Thymus (tissue), 11 donors: ENCODE results near the gene VPS33B. TPM values are rescaled to one million over a fixed set of nuclear protein-coding genes. Genes with fewer than 3 reads are reported as not detected.

ENCODE experiments used
- DNase-seq, 9 donors: peaks; one replicate each; pipeline ENCODE4 v3.0.0-alpha.2; 2013; ENCODE audit warnings: low spot score in 9 of 9, low read depth in 6 of 9, missing footprints in 1 of 9
- H3K27ac ChIP-seq, 2 donors: one replicate each; pipeline ENCODE4 v1.5.1; 2013; ENCODE audit warnings: control low read depth in 1 of 2, low read depth in 1 of 2, low read length in 1 of 2, mild to moderate bottlenecking in 1 of 2, moderate library complexity in 1 of 2
- H3K27me3 ChIP-seq, 2 donors: one replicate each; pipeline ENCODE4 v1.5.1; 2013; ENCODE audit warnings: low read length in 1 of 2; ENCODE audit not compliant: control insufficient read depth in 2 of 2, insufficient read depth in 1 of 2
- H3K36me3 ChIP-seq, 2 donors: one replicate each; pipeline ENCODE4 v1.5.1; 2013; ENCODE audit warnings: low read length in 1 of 2, mild to moderate bottlenecking in 1 of 2, moderate library complexity in 1 of 2; ENCODE audit not compliant: control insufficient read depth in 2 of 2, insufficient read depth in 2 of 2
- H3K4me1 ChIP-seq, 2 donors: one replicate each; pipeline ENCODE4 v1.5.1; 2013; ENCODE audit warnings: low read length in 2 of 2; ENCODE audit not compliant: control insufficient read depth in 2 of 2, insufficient read depth in 2 of 2
- H3K4me3 ChIP-seq, 2 donors: one replicate each; pipeline ENCODE4 v1.5.1; 2013; ENCODE audit warnings: low read length in 2 of 2, control low read depth in 1 of 2, mild to moderate bottlenecking in 1 of 2
- H3K9me3 ChIP-seq, 2 donors: one replicate each; pipeline ENCODE4 v1.5.1; 2013; ENCODE audit warnings: low read length in 1 of 2, mild to moderate bottlenecking in 1 of 2; ENCODE audit not compliant: control insufficient read depth in 2 of 2, insufficient read depth in 1 of 2
- WGBS: extraction: QIAGEN DNeasy Blood & Tissue Kit; methylation state at CpG from one replicate; pipeline ENCODE4 v1.1.7; 2013; 5-methylcytosine and 5-hydroxymethylcytosine counted together
- polyA plus RNA-seq: library from polyadenylated mRNA; stranded (reverse); fragments of 200-250 nt; gene quantifications from one replicate; pipeline ENCODE4 v1.2.3, GENCODE V29; 2013
- total RNA-seq: library from RNA; stranded (reverse); fragments of 120-200 nt; gene quantifications from one replicate; pipeline ENCODE4 v1.2.4, GENCODE V29; 2013
- donor health status: healthy.

Gene VPS33B
- total and polyA plus RNA-seq, 2 donors: 8.7 to 19.0 TPM

DNA sequence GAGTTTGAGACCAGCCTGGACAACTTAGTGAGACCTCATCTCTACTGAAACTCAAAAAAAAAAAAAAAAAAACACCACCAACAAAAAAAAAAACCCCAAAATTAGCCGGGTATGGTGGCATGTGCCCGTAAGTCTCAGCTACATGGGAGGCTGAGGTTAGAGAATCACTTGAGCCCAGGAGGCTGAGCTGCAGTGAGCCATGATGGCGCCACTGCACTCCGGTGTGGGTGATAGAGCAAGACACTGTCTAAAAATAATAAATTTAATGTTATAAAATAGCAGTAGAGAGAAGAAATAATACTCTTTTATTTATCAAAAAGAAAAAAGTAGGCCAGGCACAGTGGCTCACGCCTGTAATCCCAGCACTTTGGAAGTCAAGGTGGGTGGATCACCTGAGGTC lies 50.3 kb downstream of the VPS33B start:
- WGBS: 97% methylated on average over 5 of the region's 5 CpGs
- Histone ChIP-seq H3K4me3 (no peak overlapping the region), H3K36me3 (peaks cover 62 to 84% of the 10 kb centered on the region in 2 donors), H3K9me3 (no peaks in the 10 kb centered on the region), H3K27me3 (no peaks in the 10 kb centered on the region), H3K27ac (no peak overlapping the region), H3K4me1 (no peaks in the 10 kb centered on the region)
- DNase-seq: no peak

DNA sequence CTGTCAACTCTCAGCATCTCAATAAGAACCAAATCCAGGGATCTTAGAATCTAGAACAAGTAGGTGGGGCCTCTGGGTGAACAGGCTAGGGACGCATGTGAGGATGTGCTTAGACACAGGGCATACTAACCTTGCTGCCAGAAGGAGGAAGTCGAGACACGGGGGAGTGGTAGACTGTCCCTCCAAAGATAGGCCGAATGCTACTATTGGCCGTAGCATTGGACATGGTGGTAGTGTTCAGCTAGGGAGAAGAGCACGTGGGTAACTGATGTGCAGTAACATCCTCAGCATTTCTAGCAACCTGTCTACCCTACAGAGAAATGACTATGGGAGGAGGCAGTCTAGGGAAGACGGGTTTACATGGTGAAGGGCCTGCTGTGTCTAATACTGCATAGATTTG lies 52.1 kb downstream of the VPS33B start:
- Histone ChIP-seq H3K36me3 (peaks cover 64 to 79% of the 10 kb centered on the region in 2 donors), H3K4me1 (no peaks in the 10 kb centered on the region), H3K27me3 (no peaks in the 10 kb centered on the region), H3K4me3 (no peak overlapping the region), H3K9me3 (no peaks in the 10 kb centered on the region), H3K27ac (no peak overlapping the region)
- DNase-seq: no peak
- 97% methylated on average over 7 of the region's 7 CpGs for WGBS

DNA sequence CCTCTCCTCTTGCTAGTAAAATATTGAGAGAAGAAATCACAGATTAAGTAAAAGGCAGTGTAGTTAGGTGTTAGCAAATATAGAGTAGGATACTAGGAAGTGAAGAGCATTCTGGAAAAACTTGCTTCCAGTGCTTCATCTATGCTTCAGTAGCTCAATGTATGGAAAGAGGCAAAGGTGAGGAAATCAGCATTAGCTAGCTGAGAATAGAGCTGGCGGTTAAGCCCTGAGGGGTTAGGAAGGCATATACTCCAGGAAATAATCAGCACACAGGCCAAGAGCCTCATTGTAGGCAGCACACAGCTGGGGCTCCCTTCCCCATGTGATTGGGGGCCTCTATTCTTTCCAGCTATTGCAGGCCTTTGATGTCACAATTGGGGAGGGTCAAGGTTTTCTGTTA lies 54.0 kb downstream of the VPS33B start:
- Histone ChIP-seq H3K4me3 (no peak overlapping the region), H3K4me1 (no peaks in the 10 kb centered on the region), H3K9me3 (no peaks in the 10 kb centered on the region), H3K27me3 (no peaks in the 10 kb centered on the region), H3K36me3 (peaks cover 56 to 70% of the 10 kb centered on the region in 2 donors), H3K27ac (no peak overlapping the region)
- DNase-seq: no peak
- WGBS: 96% methylated on average over 1 of the region's 1 CpG

DNA sequence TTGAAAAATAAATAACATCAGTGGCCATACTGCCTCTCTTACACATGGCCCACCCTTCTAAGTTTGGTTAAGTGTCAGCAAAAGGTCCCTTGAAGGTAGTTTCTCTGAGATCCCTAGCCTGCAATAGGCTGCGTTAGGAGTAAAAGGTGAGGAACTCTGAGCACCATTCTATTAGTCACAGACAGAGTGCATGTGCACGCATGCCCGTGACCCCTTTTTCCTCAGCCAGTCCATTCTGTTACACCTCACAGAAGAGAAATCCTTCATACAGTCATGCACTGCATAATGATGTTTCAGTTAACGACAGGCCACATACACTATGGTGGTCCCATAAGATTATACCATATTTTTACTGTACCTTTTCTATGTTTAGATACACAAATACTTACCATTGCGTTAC lies 55.2 kb downstream of the VPS33B start:
- H3K36me3 ChIP-seq: peaks cover 51 to 69% of the 10 kb centered on the region in 2 donors

DNA sequence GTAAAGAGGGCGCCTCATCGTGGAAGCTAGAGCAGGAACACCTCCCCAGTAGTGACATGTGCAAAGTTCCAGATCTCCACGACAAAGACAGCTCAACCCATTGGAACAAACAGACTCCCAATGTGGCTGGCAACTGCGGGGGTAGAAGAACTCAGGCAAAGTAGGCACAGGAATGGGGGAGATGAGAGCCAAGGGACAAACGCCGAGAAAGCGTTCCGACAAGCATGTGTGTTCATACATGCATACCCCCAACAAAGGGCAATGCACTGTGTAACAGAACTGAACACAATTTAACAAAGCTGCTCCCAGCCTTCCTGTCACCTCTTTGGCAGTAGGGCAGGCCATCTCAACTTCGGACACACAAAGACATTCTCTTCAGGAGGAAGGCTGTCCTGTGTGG lies 56.1 kb downstream of the VPS33B start:
- Histone ChIP-seq H3K27ac (no peak overlapping the region), H3K36me3 (peaks cover 57 to 76% of the 10 kb centered on the region in 2 donors), H3K9me3 (no peaks in the 10 kb centered on the region), H3K27me3 (no peaks in the 10 kb centered on the region), H3K4me1 (no peaks in the 10 kb centered on the region), H3K4me3 (no peak overlapping the region)
- DNase-seq: no peak
- WGBS: 97% methylated on average over 9 of the region's 9 CpGs

More for the DNA sequence above, 55.2 kb downstream of the VPS33B start:
- Histone ChIP-seq H3K4me3 (no peak overlapping the region), H3K9me3 (no peaks in the 10 kb centered on the region), H3K27me3 (no peaks in the 10 kb centered on the region), H3K4me1 (no peaks in the 10 kb centered on the region), H3K27ac (no peak overlapping the region)
- no peak for DNase-seq
- WGBS: 98% methylated on average over 5 of the region's 5 CpGs

DNA sequence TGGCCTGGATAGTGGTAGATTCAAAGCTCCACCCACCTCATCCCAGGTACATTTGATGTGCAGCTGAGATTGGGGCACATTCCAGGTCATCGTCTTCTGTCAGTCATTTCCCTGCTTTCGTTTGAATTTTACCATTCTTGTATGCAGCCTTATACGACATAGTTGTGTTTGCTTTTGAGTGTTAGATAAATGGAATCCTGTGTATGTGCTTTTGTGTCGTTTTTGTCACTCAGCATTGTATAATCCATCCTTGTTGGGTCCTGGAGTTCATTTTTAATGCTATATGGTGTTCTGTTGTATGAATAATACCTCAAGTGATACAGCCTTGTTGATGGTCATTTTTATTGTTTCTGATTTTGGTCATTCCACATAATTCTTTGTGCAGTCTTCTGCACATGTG lies 60.4 kb downstream of the VPS33B start:
- H3K9me3 ChIP-seq: no peaks in the 10 kb centered on the region

DNA sequence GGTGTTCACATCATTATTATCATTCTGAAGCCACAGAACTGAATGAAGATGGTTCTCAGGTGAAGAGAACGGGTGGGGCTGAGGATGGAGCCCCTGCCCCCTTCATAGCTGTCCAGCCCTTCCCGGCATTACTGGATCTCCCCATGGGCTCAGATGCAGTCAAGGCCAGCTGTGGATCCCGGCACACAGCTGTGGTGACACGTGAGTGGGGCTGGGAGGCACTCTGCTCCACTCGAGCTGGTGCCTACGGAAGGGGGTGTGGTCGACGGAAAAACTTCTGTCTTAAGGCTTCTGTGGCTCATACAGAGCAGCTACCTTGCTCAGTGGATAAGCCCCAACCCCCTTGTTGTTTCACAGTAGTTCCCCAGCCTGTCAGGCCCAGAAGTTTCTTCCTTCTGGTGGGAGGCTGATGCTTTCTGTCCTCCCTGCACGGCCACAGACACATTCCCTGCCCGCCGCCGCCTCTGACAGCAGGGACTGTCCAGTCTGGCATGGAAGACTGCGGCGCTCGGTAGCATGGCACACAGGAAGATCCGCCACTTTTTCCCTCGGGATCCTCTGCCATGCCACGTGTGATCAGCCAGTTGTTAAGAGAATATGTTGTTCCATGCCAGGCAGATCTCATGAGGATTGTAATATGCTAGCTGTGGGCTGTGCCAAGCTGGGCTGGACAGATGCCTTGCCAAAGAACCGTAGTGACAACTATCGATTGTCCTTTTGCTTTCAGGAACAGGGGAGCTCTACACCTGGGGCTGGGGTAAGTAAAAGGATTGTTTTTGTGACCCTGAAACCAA lies 61.9 kb downstream of the VPS33B start:
- peaks cover 9 to 13% of the 10 kb centered on the region in 2 donors for H3K4me1 ChIP-seq
- H3K4me3 ChIP-seq: no peak overlapping the region
- no peak for DNase-seq
- no peak overlapping the region for H3K27ac ChIP-seq
- peaks cover 40 to 46% of the 10 kb centered on the region in 2 donors for H3K36me3 ChIP-seq
- no peaks in the 10 kb centered on the region for H3K9me3 ChIP-seq
- no peaks in the 10 kb centered on the region for H3K27me3 ChIP-seq
- WGBS: 97% methylated on average over 20 of the region's 20 CpGs

More for the DNA sequence above, 60.4 kb downstream of the VPS33B start:
- H3K4me3 ChIP-seq: no peak overlapping the region
- peaks cover 45 to 56% of the 10 kb centered on the region in 2 donors for H3K36me3 ChIP-seq
- 95% methylated on average over 4 of the region's 4 CpGs for WGBS
- DNase-seq: no peak
- no peak overlapping the region for H3K27ac ChIP-seq
- H3K4me1 ChIP-seq: no peaks in the 10 kb centered on the region
- H3K27me3 ChIP-seq: no peaks in the 10 kb centered on the region

DNA sequence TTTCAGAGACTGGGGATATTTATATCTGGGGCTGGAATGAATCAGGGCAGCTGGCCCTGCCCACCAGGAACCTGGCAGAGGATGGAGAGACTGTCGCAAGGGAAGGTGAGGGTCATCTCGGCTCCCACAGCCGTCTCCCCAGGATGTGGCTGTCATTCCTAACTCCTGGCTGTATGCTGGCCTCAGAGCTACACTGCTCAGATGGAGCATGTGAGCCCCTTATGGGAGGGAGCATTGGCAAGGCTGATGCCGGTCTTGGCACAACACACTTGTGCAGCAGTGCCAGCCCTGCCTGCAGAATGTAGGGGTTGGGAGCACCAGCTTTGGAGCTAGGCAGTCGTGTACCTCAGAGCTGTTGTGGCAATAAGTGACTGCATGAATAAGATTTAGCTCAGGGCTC lies 62.5 kb downstream of the VPS33B start:
- no peaks in the 10 kb centered on the region for H3K27me3 ChIP-seq
- 98% methylated on average over 5 of the region's 5 CpGs for WGBS
- H3K36me3 ChIP-seq: peaks cover 36 to 44% of the 10 kb centered on the region in 2 donors
- no peak overlapping the region for H3K27ac ChIP-seq
- DNase-seq: no peak
- no peaks in the 10 kb centered on the region for H3K9me3 ChIP-seq
- peaks cover 12 to 17% of the 10 kb centered on the region in 2 donors for H3K4me1 ChIP-seq
- H3K4me3 ChIP-seq: no peak overlapping the region

DNA sequence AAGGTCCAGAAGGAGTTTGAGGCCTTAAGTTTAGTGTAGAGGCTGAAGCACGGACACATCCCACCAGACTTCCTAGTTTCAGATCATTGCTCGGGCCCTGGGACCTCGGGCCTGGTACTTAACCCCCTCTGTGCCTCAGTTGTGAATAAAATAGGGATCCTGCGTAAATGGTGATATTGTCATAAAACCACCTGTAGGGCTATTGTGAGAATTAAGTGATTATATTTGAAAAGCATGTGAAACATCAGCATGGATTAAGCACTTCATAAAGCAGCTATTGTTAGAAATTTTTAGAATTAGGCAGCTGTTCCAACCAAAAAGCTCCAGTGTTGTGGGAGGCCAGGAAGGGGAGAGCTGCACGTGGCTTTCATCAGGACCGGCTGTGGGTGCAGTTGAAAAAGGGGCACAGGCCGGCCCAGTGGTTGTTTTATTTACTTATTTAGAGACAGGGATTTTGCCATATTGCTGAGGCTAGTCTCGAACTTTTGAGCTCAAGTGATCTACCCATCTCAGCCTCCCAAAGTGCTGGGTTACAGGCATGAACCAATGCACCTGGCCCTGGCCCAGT lies 63.3 kb downstream of the VPS33B start:
- no peaks in the 10 kb centered on the region for H3K9me3 ChIP-seq
- H3K27ac ChIP-seq: no peak overlapping the region
- peaks cover 12 to 22% of the 10 kb centered on the region in 2 donors for H3K4me1 ChIP-seq
- 96% methylated on average over 8 of the region's 8 CpGs for WGBS
- no peak for DNase-seq
- peaks cover 36 to 43% of the 10 kb centered on the region in 2 donors for H3K36me3 ChIP-seq
- no peaks in the 10 kb centered on the region for H3K27me3 ChIP-seq
- H3K4me3 ChIP-seq: no peak overlapping the region
